Mesodermal cell (in vitro differentiated cells): ENCODE measurements around the gene SLC45A1.

Experiments
- H3K27ac ChIP-seq: 2 replicates; pipeline ENCODE4 v1.7.0; 2013; ENCODE audit warnings: mild to moderate bottlenecking, low read depth, low read length, moderate library complexity; ENCODE audit not compliant: severe bottlenecking
- H3K36me3 ChIP-seq: 2 replicates; pipeline ENCODE4 v1.7.1; 2013; ENCODE audit warnings: mild to moderate bottlenecking, low read length, moderate library complexity; ENCODE audit not compliant: control insufficient read depth, insufficient read depth
- H3K4me1 ChIP-seq: one replicate; pipeline ENCODE4 v1.7.1; 2013; ENCODE audit warnings: mild to moderate bottlenecking, low read length; ENCODE audit not compliant: insufficient read depth, control insufficient read depth, poor library complexity, severe bottlenecking
- H3K4me3 ChIP-seq: 2 replicates; pipeline ENCODE4 v1.7.0; 2013; ENCODE audit warnings: low read length, control low read depth, mild to moderate bottlenecking; ENCODE audit not compliant: insufficient read depth, poor library complexity, severe bottlenecking; ENCODE audit errors: extremely low read depth
- H3K9me3 ChIP-seq: 2 replicates; pipeline ENCODE4 v1.7.1; 2013; ENCODE audit warnings: mild to moderate bottlenecking, low read length, moderate library complexity; ENCODE audit not compliant: control insufficient read depth
- WGBS, 2 experiments: methylation state at CpG; one replicate each; pipeline ENCODE4 v1.1.5; 2013; ENCODE audit warnings: missing lambda C conversion rate in 2 of 2; ENCODE audit not compliant: insufficient coverage in 2 of 2; 5-methylcytosine and 5-hydroxymethylcytosine counted together

SLC45A1 gene

DNA sequence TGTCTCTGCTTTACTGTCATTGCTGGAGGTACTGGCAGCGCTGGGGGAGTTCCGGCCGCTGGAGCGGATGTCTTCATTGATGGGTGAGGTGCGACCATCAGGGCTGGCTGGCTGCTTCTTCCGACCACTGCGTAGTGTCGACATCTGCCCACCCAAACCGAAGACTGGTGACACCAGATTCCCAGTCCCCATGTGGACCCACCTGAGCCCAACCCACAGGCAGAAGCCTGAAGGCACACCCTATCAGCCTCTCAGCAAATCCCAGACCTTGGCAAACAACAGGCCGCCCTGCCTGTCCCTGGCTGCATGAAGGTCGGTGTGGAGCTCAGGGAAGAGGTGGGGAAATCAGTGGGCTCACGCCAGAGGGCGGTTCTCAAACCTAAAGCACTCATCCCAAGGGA lies 44.8 kb downstream of the SLC45A1 start:
- H3K4me3 ChIP-seq, result no peak overlapping the region
- peaks cover 91% of the 10 kb centered on the region for H3K36me3 ChIP-seq
- H3K9me3 ChIP-seq, result no peaks in the 10 kb centered on the region
- peaks cover 9% of the 10 kb centered on the region for H3K4me1 ChIP-seq
- WGBS, 2 experiments, result 97 to 100% methylated on average over 12 of the region's 13 CpGs
- no peak overlapping the region for H3K27ac ChIP-seq

DNA sequence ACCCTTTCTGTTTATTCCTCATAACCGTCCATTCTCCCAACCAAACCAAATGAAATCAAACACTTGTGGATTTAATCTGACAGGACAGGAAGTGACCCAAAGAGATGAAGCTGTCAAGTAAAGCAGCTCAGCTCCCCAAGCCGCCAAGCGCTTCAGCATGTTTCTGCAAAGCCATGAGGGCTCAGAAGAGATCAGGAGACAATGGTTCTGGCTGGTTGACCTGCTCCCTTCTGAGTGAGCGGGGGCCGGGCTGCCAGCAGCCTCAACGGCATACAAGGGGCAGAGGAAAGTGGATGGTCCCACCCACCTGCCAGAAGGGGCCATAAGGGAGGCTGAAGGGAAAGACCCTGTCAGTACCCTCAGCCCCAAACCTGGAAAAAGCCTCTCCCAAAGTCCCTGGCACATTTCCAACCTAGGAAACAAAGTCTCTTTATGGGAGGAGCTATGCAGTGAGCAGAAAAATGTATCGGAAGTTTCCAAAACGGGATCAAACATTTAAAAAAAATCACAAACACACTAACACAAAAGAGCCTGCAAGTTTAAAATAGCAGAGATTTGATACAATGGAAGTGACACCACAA lies 45.4 kb downstream of the SLC45A1 start:
- Histone ChIP-seq H3K4me3 (no peak overlapping the region), H3K27ac (peak overlapping the region; percentile 16), H3K9me3 (no peaks in the 10 kb centered on the region), H3K4me1 (peaks cover 15% of the 10 kb centered on the region), H3K36me3 (peaks cover 89% of the 10 kb centered on the region)
- WGBS, 2 experiments, result 93 to 96% methylated on average over 4 to 5 of the region's 8 CpGs

DNA sequence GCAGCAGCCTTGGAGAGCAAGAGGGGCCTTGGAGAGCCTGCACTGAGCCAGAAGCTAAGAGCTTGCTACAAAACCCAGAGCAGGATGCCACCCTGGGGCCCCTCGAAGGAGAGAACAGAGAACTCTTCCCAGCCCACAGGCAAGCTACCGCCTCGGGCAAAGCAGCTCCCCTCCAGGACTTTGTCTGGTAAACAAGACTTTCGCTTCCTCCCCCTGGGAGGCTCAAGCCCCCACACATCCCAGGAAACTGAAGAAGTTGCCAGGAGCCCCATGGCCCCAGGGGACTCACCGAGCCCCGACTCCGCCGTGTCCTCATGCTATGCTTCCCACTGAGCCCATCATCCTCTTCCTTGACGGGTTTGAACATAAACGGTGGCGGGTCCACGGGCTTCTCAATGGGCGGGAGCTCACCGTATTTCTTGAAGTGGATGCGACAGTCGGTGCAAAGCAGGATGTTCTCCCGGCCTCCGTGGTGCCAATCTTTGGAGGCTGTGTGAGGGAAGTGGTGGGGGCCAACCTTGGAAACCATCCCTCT lies 45.9 kb downstream of the SLC45A1 start:
- Histone ChIP-seq H3K36me3 (peaks cover 89% of the 10 kb centered on the region), H3K27ac (peak overlapping the region; percentile 23)

DNA sequence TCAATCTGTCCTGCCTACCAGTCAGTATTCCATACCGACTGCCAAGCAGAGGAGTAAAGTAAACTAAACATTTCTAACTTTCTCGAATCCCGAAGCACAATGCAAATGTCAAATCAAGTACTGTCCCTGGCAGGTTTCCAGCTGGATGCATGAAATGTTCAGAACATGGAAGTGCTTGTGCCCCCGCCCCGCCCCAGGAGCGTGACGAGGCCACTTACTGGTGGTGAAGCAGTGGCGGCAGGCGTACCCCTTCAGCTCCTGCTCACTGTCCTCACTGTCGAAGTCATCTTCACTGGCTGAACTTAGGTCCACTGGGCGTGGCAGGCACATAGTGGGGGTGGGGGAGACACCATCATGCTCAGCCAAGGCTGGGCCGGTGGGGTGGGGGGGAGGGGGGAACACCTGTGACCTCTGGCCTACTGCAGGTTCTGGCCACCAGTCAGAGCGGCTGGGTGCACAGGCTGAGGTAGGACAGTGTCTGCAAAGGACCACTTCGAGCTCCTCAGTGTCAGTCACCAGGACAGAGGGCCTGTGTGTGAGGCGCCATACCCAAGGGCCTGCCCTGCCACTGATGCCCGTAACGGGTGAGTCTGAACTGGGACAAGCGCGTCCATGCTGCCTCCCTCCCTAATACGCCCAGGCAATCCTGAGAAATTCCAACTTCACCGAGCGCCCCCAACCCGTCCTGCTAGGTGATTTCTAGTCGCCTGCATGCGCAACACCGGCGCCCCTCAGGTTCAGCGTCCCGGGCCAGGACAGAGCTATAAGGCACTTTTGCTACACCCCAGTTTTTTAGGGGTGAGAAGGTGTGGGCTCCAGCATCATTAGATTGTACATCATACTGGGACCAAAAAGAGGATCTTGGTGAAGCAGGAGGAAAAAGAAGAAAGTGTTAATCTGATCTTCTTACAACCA lies 46.9 kb downstream of the SLC45A1 start:
- Histone ChIP-seq H3K36me3 (peaks cover 83% of the 10 kb centered on the region), H3K4me1 (peaks cover 23% of the 10 kb centered on the region), H3K9me3 (no peaks in the 10 kb centered on the region), H3K27ac (no peak overlapping the region), H3K4me3 (no peak overlapping the region)
- 97% methylated on average over 23 to 27 of the region's 29 CpGs for WGBS, 2 experiments

More for the DNA sequence above, 45.9 kb downstream of the SLC45A1 start:
- Histone ChIP-seq H3K4me1 (peaks cover 16% of the 10 kb centered on the region), H3K9me3 (no peaks in the 10 kb centered on the region), H3K4me3 (no peak overlapping the region)
- 95 to 98% methylated on average over 15 to 17 of the region's 18 CpGs for WGBS, 2 experiments

DNA sequence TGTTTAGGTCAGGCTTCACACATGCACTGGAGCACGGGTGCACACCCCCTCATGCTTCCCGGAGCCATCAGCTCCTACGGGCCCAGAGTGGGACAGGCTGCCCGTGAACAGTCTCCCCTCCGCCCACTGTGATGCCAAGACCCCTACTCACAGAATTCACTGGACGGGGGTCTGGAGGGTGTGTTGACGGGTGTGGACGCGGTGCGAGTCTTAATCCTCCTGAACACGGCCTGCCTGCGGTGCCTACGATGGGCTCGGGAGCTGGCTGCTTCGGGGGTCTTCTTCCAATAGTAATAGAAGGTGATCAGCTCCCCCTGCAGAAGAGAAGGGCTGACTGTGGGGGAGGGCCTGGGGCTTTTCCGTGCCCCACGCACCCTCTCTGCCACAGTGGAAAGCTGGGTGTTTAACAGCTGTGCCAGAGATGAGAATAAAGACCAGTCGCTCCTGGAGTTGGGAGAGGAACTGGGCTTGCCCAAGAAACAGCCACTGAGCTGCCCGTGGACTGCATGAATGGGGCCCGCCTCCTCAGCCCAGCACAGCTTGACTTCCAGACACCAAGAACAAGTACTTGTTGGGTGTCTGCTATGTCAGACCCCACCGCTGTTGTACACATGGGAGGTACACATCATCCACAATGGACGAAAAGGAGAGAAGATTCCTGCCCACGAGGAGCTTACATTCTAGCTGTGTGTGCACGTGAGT lies 47.9 kb downstream of the SLC45A1 start:
- peaks cover 85% of the 10 kb centered on the region for H3K36me3 ChIP-seq
- no peak overlapping the region for H3K27ac ChIP-seq
- 96 to 97% methylated on average over 16 to 17 of the region's 24 CpGs for WGBS, 2 experiments

DNA sequence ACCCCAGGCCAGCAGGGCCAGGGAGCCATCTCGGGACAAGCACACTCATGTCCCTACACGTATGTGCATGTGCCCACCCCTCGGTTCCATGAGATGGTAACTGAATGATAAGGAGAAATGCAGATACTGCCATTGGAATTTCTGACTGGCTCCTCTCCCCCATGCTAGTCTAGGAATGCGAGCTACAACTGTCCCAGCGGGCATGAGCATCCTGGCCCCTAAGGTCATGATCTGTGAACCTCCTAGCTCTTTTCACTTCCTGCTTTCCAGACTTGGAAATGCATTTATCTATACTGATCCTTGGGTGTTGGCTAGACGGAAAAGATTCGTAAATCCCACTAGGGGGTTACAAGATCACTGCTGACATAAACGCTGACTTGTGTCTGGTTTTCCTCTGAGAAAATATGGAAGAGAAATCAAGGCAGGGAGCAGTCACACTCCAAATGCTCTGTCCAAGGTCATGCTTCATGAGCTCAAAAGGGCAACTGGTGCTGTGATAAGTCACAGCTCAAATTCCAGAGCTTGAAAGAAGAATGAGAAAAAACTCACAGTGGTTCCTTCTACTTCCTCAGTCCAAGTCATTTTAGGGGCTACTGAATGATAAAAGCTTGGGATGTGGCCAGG lies 49.8 kb downstream of the SLC45A1 start:
- Histone ChIP-seq H3K27ac (peak overlapping the region; percentile 84), H3K4me1 (peaks cover 44% of the 10 kb centered on the region), H3K9me3 (no peaks in the 10 kb centered on the region), H3K4me3 (no peak overlapping the region), H3K36me3 (peaks cover 85% of the 10 kb centered on the region)
- 82 to 94% methylated on average over 3 to 8 of the region's 8 CpGs for WGBS, 2 experiments

More for the DNA sequence above, 47.9 kb downstream of the SLC45A1 start:
- H3K4me3 ChIP-seq, result no peak overlapping the region
- no peaks in the 10 kb centered on the region for H3K9me3 ChIP-seq
- H3K4me1 ChIP-seq, result peaks cover 25% of the 10 kb centered on the region

DNA sequence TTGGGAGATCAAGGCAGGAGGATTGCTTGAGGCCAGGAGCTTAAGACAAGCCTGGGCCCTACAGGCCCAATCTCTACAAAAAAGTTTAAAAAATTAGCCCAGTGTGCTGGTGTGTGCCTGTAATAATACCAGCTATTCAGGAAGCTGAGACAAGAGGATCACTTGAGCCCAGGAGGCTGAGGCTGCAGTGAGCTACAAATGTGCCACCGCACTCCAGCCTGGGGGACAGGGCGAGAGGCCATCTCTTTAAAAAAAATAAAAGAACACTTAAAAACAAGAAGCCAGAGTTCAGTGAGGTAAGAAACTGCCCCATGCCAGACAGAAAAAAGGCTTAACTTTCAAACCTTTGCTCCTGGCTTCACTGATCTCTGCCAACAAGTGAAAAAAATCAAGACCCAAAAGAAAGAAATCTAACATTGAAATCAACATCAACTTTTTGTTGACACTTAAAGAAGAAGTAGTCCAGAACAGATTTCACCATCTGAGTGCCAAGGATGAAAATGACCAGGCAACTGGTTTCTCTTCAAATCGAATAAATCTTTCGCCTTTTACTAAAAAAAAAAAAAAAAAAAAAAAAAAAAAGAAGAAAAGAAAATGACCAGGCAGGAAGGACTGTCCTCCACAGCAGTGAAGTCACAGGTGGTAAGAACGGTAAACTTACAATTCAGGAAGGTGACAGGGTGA lies 51.2 kb downstream of the SLC45A1 start:
- Histone ChIP-seq H3K27ac (no peak overlapping the region), H3K9me3 (no peaks in the 10 kb centered on the region), H3K4me3 (no peak overlapping the region), H3K4me1 (peaks cover 58% of the 10 kb centered on the region), H3K36me3 (peaks cover 79% of the 10 kb centered on the region)
- WGBS, 2 experiments, result 75 to 86% methylated on average over 1 to 3 of the region's 5 CpGs

DNA sequence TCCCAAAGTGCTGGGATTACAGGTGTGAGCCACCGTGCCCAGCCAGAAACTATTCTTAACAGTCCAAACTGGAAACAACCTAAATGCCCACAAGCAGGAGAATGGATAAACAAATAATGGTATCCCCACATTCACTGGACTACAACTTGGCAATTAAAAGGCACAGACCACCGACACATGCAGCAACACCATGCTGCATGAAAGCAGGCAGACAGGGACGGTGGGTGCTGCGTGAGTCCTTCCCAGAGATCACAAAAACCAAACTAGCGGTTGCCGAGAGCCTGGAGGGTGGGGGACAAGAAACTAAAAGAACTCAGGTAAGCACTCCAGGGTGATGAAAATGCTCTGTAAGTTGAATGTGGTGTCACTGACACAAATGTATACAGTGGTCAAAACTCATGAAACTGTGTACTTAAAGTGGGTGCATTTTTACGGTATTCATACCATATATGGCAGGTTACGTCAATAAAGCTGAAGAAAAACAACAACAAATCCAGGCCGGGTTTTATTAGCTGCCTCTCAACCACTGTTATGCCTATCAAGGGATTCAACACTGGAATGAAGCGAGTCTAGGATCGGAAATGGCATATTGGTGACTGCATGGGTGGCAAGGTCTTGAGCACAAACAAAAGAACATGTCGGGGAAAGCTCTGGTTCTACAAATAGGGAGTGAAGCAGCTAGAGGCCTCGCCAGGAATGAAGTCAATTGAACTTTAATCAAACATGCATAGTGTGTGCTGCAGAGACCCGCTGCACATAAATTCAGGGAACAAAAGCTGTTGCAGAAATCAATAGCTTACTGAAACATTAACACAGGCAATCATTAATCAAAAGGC lies 52.4 kb downstream of the SLC45A1 start:
- peak overlapping the region; percentile 47 for H3K27ac ChIP-seq
- peaks cover 68% of the 10 kb centered on the region for H3K4me1 ChIP-seq
- H3K4me3 ChIP-seq, result no peak overlapping the region
- H3K9me3 ChIP-seq, result no peaks in the 10 kb centered on the region
- WGBS, 2 experiments, result 75 to 88% methylated on average over 6 to 7 of the region's 14 CpGs
- peaks cover 71% of the 10 kb centered on the region for H3K36me3 ChIP-seq

DNA sequence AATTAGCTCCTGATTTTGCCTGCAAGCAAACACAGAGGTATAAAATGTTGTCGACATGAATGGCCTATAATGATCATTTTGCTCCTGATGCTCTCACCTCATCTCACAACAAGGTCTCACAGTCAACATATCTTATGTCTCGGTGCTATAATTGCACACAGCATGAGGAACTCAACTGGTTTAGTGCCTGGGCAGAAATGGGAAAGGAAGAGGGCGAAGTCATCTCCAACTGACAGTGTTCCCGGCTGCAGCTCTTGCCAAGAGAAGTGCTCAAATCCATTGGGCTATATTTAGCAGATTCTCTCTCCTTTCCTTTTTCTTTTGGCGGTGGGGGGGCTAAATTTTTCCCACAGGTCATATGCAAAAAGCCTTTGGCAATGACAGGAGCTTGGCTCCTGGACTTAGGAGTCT lies 53.0 kb downstream of the SLC45A1 start:
- Histone ChIP-seq H3K4me3 (no peak overlapping the region), H3K36me3 (peaks cover 66% of the 10 kb centered on the region), H3K9me3 (no peaks in the 10 kb centered on the region), H3K4me1 (peaks cover 68% of the 10 kb centered on the region), H3K27ac (peak overlapping the region; percentile 47)
- 87 to 88% methylated on average over 3 of the region's 5 CpGs for WGBS, 2 experiments
